RWPE2 (cell line): Measurements from ENCODE around the gene NEDD8.

Experiments
- ATAC-seq: fragments of 200-7000 bp; cut with Tn5 transposase; 3 replicates; pipeline ENCODE4 v1.9.1; 2021; ENCODE audit warnings: low read depth
- DNase-seq: peaks from one replicate; pipeline ENCODE4 v3.0.0-alpha.2; 2020; ENCODE audit warnings: low spot score
- H3K27ac ChIP-seq: fragments of 450-650 bp; 2 replicates; pipeline ENCODE4 v1.5.1; 2017; ENCODE audit warnings: mild to moderate bottlenecking; ENCODE audit not compliant: poor library complexity, severe bottlenecking
- H3K27me3 ChIP-seq: fragments of 250-450 bp; sonication (Bioruptor Pico); 2 replicates; pipeline ENCODE4 v1.5.1; 2021; ENCODE audit warnings: mild to moderate bottlenecking, moderate library complexity; ENCODE audit not compliant: insufficient read depth, poor library complexity, severe bottlenecking
- H3K36me3 ChIP-seq: fragments of 250-450 bp; sonication (Bioruptor Pico); 2 replicates; pipeline ENCODE4 v1.5.1; 2020; ENCODE audit warnings: low read depth, mild to moderate bottlenecking, moderate library complexity
- H3K4me1 ChIP-seq: fragments of 250-450 bp; sonication (Bioruptor Pico); 2 replicates; pipeline ENCODE4 v1.5.1; 2021; ENCODE audit warnings: mild to moderate bottlenecking, moderate library complexity; ENCODE audit not compliant: insufficient read depth, poor library complexity, severe bottlenecking
- H3K4me3 ChIP-seq: fragments of 250-450 bp; sonication (Bioruptor Pico); 2 replicates; pipeline ENCODE4 v1.5.1; 2021; ENCODE audit warnings: mild to moderate bottlenecking, moderate library complexity; ENCODE audit not compliant: severe bottlenecking
- H3K9me3 ChIP-seq: fragments of 250-450 bp; sonication (Bioruptor Pico); 2 replicates; pipeline ENCODE4 v1.5.1; 2021; ENCODE audit warnings: mild to moderate bottlenecking, moderate library complexity; ENCODE audit not compliant: severe bottlenecking
- CTCF ChIP-seq: fragments of 450-650 bp; IDR thresholded peaks from one replicate; pipeline ENCODE4 v1.5.1; 2017; ENCODE audit warnings: mild to moderate bottlenecking, moderate library complexity; ENCODE audit not compliant: poor library complexity, severe bottlenecking

Gene NEDD8

DNA sequence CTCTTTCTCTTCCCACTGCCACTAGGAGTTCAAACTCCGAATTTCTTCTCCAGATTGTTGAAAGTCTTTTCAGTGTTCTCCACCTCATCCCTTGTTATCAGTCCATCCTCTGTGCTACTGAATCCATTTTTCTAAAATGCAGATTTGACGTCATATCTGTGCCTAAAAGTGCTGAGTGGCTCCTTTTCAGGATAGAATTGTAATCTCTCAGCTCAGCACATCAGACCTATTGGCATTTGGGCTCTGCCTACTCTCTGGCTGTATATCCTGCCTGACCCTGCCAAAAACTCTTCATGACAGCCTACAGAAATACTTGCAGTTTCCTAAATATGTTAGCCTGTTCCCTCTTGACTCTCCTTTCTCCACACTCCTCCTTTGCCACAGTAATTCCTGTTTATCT, 40.3 kb upstream of the NEDD8 start:
- Histone ChIP-seq H3K9me3 (no peaks in the 10 kb centered on the region), H3K36me3 (peaks cover 22% of the 10 kb centered on the region), H3K27me3 (no peaks in the 10 kb centered on the region), H3K4me1 (peaks cover 32% of the 10 kb centered on the region), H3K27ac (peak overlapping the region; percentile 98), H3K4me3 (no peak overlapping the region)
- ATAC-seq (no peak), DNase-seq (no peak)
- TF ChIP-seq CTCF: no peak

DNA sequence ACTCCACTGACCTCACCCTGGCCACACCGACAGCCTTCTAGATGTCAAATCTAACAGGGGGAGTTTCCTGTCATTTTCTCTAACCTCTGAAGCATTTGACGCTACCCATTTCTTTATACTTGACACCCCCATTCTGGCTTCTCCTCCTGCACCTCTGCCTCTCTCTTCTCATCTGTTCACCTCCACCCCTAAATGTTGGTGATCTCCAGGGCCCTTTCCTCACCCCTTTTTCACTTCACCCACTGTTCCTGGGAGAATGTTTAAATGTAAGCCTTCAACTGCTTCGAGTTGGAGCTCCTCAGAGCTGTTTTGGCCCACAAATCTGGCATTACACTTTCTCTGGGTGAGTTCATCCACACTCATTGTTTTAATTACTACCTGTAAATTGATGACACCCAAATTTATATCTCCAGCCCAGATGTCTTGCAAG, 39.7 kb upstream of the NEDD8 start:
- no peak for DNase-seq
- TF ChIP-seq CTCF: no peak
- H3K27ac ChIP-seq: peak overlapping the region; percentile 98
- H3K27me3 ChIP-seq: no peaks in the 10 kb centered on the region
- no peak for ATAC-seq
- peaks cover 32% of the 10 kb centered on the region for H3K4me1 ChIP-seq
- H3K36me3 ChIP-seq: peaks cover 23% of the 10 kb centered on the region
- H3K9me3 ChIP-seq: no peaks in the 10 kb centered on the region
- peak overlapping the region; percentile 88 for H3K4me3 ChIP-seq

DNA sequence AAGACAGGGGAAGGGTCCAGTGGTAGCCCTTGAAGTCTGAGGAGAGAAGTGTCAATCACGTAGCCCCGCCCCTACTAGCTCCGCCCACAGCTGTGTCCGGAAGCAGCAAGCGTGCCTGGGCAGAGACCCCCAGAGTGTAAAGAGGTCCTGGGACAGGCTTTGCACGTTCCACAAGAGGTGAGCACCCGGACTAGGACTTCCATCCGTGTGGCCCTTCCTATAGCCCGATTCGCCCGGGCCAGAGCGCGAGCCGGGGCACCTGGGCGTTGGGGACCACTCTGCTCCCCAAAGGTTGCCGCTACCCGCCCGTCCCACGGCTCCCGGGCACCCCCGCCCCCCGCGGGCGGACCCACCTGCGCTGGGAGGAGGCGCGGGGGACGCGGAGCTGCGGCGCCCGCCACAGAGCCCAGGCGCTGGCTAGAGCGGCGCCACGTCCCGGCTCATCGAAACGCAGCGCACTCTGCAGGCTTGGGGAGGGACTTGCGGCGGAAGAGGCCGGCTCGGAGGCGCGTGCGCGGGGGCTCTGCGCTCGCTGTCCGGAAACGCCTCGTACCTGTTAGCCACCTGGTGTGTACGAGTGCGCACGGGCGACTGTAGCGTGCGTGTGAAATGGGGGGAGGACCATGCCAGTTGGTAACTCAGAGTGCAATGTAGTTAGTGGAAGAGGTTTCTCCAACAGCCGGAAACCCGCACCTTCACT, 39.1 kb upstream of the NEDD8 start, which contains the start of gene RABGGTA:
Gene RABGGTA, minus strand, starts transcription at position 464 of the 700 bp plus-strand sequence. CDS start 482 bp downstream, outside the sequence.
- DNase-seq: peak; percentile 93
- peaks cover 29% of the 10 kb centered on the region for H3K36me3 ChIP-seq
- peaks cover 32% of the 10 kb centered on the region for H3K4me1 ChIP-seq
- no peaks in the 10 kb centered on the region for H3K27me3 ChIP-seq
- H3K27ac ChIP-seq: peak within 1 kb of the TSS; percentile 98
- peak; percentile 83 for ATAC-seq
- H3K4me3 ChIP-seq: peak within 1 kb of the TSS; percentile 88
- peak; percentile 97 for TF ChIP-seq CTCF
- H3K9me3 ChIP-seq: no peaks in the 10 kb centered on the region

DNA sequence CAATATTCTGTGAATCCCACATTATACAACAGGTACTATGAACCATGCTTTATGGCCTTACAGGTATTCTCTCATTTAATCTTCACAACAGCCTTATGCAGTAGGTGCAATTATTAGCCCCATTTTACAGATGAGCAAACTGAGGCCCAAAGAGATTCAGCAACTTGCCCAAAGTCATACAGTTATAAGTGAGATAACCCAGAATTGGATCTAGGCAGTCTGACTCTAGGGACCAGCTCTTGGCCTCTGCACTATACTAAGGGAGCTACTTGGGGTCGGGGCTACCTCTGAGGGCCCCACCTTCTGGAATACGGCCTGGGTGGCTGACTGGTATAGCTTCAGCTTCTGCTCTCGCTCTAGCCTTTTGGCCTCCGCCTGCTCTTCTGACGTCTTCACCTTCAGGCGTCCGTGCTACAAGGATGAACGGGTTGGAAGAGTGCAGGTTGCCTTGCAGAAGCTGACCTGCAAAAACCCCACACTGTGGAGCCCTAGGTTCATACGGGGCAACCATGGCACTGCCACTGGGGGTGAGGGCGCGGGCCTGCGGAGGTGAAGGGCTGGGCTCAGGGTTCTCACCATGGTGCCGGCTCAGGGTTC, 38.5 kb upstream of the NEDD8 start:
- Histone ChIP-seq H3K4me1 (peaks cover 32% of the 10 kb centered on the region), H3K4me3 (peak overlapping the region; percentile 88), H3K9me3 (no peaks in the 10 kb centered on the region), H3K27ac (peak overlapping the region; percentile 98), H3K36me3 (peaks cover 34% of the 10 kb centered on the region), H3K27me3 (no peaks in the 10 kb centered on the region)
- DNase-seq (no peak), ATAC-seq (peak; percentile 1; the same call in 2 of the 3 replicates)
- TF ChIP-seq CTCF: no peak
